Activated gamma-delta T cell treated with anti-CD3 and anti-CD28 coated beads, Interleukin-2, amount 50 U/mL, for 16 hours (primary cell): Measurements from ENCODE around the gene PLA2G1B.
"Not testable (repeated sequence)": the region's sequence is repeated elsewhere in the genome, so short reads cannot be mapped to it uniquely, and the experiment has no call there.

Experiments used
- DNase-seq: peaks from one replicate; pipeline ENCODE4 v3.0.0-alpha.2; 2020; ENCODE audit warnings: low read depth

Gene PLA2G1B

DNA sequence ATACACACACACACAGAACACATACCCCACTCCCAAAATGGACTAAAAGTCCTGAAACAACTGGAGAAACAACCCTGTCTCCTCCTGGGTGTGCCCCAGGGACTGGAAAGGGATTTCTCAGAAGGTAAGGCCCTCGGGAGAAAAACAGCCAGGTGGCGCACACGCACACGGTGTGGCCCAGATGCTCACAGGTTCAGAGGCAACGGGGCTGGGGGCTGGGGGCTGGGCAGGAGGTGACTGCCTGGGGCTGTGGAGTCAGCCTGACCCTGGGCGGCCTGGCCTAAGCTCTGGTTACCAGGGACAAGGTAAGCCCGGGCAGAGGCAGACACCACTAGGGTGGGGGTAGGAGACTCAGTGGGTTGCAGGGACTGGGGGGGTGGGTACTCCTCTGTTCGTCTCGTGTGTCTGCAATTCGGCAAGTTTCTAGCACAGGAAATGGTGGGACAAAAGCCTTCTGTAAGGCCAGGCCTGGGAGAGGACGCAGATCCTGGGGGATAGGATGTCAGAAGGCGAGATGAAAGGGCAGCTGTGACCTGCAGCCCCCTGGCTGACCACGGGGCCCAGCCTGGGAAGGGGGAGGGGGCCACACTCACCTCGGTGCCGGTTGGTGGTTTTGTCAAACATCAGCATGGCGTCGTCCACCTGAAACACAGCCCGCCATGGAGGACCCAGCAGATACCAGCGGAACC, 31.0 kb upstream of the PLA2G1B start:
- DNase-seq = no peak

DNA sequence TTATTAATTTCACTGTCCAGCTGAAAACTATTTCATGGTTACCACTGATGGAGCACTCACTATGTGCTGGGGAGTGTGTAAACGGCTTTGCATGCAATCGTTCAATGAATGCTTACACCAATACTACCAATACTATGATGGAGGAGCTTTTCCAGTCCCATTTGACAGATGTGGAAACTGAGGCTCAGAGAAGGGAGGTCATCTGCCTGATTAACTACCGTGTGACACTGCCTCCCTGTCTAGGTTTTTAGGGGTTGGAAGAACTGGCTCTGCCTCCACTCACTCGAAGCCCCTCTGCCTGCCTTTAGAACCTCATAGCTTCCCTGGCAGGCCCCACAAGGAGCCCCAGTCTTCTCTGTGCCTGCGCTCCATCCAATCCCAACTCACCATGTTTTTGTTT, 29.5 kb upstream of the PLA2G1B start:
- DNase-seq = no peak

DNA sequence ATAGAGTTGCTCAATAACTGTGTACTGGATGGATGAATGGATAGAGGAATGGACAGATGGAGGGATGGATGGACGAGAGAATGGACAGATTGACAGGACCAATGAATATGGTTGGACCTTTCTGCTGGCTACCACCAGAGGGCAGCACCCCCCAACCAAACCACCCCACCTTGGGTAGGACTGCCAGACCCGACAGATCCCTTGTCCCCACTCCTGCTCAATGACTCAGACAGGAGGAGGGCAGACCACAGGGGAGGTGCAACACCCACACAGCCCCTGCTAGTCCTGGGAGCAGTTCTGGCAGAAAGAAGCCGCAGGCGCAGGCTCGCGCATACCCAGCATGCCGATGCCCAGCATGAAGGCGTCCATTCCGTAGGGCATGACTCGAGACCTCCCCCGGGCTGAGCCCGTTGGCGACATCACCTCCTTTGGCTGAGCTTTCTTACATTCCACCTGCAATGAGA, 29.0 kb upstream of the PLA2G1B start:
- DNase-seq = peak; percentile 68

DNA sequence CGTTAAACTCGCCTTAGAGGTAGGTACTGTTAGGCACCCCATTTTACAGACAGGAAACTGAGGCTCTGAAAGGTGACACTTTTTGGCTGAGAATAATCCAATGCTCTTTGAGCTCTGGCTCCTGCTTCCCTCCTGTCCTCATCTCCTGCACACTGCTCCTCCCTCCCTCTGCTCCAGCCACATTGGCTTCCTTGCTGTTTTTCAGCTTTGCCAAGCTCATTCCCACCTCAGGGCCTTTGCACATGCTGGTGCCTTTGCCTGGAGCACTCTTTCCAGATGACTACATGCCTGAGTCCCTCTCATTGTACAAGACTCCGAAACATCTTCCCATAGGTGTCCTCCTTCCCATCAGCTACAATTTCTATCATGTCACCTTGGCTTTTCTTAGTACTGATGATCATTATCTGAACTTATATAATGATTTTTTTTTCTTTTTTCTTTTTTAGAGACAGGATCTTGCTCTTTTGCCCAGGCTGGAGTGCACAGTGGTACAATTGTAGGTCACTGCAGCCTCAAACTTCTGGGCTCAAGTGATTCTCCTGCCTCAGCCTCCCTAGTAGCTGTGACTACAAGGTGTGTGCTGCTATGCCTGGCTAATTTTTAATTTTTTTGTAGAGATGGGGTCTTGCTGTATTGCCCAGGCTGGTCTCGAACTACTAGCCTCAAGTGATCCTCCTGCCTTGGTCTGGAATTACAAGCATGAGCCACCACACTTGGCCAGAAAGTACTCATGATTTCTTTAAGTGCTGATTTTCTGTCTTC, 26.2 kb upstream of the PLA2G1B start:
- no peak for DNase-seq

DNA sequence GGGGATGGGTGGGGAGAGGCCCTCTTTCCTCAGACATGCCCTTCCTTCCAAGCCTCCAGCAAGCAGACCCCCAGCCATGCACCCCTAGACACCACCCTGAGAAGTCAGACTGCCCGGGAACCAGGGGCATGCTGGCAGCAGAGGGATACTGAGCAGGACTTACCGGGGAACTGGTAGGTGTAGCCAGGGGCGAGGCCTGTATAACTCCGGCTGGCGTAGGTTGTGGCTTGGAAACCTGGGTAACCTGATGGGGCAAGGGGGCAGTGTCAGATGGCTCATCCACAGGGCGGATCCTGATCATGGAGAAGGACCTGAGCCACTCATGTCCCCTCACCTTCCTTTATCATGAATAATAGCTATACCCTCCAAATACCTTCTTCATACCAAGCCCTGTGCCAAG, 25.6 kb upstream of the PLA2G1B start:
- DNase-seq = no peak

DNA sequence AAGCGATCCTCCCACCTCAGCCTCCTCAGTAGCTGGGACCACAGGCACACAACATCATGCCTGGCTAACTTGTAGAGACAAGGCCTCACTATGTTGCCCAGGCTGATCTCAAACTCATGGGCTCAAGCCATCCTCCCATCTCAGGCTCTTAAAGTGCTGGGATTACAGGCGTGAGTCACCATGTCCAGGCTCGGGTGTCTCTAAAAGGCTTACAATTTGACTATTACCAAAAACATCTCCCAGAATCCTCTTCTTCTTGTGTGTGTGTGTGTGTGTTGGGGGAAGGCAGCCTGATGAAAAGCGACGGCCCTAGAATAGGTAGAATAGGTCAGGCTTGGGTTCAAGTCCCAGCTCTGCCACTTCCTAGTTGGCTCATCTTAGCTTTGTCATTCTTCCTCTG, 24.5 kb upstream of the PLA2G1B start:
- no peak for DNase-seq

DNA sequence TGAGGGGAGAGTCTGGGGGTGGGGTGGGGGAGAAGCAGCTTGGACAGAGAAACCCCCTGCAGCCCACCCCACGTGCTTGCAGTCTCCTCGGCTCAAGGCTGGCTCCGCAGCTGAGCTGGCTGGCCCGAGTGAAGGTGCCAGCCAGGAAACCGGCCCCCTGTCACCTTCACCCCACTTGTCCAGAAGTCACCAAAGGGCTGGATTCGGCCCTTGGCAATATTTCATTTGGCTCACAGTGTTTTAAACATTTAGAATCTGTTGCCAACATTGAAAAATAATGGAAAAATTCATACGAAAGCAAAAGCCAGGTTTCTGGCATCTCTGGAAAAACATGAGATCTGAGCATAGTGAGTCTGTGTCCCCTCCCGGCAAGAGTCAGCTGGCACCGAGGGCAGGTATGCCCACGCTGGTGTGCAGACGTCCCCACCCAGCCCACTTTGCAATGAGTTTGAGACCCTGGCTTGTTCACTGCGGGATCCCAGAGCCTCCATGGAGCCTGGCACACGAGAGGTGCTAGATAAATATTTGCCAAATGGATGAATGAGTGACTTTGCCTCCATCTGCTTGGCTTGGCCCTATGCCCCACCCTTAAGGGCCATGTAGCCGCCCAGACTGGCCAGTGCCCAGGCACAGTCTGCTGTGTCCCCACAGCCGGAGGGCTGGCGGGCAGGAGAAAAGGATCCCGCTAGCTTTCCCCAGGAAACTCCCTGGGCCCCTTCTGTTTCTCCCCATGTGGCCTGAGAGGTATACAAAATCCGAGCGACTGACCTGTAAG, 23.2 kb upstream of the PLA2G1B start:
- no peak for DNase-seq

DNA sequence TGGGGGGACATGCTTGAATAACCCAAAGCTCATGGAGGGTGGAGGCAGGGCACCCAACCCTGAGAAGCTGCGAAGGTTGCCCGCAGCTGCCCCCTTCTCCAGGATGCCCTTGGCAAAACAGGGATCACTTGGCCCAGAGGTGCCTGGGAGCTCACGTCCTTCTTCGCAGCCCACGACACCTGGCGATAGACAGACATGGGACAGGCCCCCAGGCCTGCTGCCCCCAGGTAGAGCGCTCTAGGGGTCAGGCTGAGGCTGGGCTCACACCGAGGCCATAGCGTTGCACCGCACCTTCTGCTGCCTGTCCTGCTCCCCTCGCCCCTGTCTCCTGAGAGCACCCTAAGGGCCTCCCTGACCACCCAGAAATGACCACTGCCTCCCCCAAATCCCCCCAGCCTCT, 20.2 kb upstream of the PLA2G1B start:
- no peak for DNase-seq

DNA sequence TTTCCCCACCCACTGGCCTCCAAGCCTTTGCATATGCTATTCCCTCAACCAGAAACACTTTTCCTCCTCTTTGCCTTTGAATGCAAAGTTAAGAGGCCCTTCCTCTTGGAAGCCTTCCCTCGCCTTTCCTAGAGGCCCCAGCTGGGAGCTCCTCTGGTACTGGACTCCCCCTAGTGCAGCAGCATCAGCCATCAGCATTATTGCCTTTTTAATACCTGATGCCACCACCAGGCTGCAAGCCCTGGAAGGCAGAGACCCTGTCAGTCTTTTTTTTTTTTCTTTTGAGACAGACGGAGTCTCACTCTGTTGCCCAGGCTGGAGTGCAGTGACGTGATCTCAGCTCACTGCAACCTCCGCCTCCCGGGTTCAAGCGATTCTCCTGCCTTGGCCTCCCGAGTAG, 19.1 kb upstream of the PLA2G1B start:
- no peak for DNase-seq

DNA sequence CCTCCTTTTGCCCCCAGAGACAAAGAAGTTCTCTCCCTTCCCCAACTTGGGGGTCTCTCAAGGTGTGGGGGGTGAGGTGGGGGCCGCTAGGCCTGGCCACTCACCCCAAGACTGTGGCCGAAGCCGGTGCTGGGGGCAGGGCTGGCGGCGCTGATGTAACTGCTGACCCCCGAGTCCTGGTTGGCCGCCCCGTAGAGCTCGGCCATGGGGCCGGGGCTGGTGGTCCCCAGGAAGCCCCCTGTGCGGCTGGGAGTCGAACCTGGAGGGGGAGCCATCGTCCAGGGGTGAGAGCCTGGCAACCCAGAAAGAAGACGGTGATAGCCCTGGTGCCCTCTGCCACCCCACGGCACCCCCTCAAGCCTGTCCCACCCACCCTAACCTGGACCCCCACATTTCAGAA, 18.5 kb upstream of the PLA2G1B start:
- DNase-seq = no peak

DNA sequence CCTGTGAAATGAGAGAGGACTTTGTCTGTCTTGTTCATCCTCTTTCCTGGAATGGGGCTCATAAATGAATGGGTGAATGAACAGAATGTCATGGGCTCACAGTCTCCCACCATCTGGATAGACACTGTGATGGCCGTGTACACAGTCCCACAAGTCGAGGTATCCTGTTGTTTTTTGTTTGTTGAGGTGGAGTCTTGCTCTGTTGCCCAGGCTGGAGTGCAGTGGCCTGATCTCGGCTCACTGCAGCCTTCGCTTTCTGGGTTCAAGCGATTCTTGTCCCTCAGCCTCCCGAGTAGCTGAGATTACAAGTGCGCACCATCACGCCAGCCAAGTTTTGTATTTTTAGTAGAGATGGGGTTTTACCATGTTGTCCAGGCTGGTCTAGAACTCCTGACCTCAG, 16.1 kb upstream of the PLA2G1B start:
- DNase-seq = no peak

DNA sequence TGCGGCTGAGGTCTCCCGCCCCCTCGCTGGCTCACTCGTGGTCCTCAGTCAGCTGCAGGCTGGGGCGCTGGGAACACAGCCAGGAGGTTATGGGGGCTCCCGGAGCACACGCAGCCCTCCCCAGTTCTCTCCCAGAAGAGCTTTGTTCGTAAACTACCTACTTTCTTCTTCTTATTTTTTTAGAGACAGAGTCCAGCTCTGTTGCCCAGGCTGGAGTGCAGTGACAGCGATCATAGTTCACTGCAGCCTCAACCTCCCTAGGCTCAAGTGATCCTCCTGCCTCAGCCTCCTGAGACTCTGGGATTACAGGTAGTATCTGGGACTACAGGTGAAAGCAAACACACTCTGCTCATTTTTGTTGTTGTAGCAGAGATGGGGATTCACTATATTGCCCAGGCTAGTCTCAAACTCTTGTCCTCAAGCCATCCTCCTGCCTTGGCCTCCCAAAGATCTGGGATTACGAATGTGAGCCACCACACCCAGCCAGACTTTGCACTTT, 15.5 kb upstream of the PLA2G1B start:
- no peak for DNase-seq

DNA sequence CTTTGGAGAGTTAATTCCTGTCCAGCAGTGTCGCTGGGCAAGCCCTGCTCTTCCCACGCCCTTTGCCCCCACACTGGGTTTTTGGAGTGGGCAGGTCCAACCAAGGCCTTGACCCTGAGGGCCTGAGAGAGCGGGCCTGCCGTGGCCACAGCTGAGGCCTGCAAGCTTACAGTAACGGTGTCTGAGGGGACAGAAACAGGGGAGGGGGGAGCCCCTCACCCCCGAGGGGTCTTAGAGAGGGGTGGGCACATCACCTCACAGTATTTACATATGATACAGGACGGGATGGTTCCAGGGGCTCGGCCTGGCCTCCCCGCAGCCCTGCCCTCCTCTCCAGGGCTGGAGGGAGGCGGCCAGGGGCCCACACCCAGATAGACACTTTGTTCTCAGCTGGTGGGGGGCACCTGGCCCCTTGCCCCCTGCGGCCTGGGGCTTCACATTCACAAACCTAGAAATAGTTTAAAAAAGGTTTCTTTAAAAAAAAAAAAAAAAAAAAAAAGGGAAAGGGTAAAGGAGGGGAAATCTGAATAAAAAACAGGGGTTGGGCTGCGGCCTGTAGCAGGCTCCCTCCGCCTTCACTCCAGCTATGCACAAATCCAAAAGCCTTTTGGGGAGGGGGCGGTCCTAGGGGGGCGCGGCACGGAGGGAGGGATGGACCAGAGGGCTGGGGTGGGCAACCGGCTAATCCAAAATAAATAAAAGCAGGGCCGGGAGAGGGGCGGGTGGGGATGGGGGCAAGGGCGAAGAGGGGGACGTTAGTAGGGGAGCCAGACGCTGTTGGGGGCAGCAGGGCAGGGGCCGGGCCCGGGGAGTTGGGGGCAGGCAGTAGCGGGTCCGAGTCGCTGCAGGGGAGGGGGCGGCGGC, 14.8 kb upstream of the PLA2G1B start:
- DNase-seq = no peak

DNA sequence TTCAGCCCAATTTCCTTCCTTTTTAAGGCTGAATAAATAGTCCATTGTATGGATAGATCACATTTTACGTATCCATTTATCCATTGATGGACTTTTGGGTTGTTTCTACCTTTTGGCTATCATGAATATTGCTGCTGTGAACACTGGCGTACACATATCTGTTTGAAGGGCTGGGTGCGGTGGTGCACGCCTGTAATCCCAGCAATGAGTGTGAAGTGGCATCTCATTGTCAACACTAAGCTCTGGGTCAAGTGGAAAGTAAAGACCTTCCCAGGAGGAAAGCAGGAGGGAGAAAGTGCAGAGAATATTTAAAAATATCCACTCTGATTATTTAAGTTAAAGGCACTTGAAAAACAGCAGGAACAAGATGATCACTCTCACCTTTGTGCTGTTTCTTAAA, 11.7 kb upstream of the PLA2G1B start:
- no peak for DNase-seq

DNA sequence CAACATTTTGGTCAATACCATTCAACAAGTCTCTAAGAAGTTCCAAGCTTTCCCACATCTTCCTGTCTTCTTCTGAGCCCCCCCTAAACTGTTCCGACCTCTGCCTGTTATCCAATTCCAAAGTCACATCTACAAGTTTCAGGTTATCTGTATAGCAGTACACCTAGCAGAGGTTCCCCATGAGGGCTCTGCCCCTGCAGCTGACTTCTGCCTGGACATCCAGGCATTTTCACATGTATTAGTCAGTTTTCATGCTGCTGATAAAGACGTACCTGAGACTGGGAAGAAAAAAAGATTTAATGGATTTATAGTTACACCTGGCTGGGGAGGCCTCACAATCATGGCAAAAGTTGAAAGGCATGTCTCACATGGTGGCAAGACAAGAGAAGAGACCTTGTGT, 10.2 kb upstream of the PLA2G1B start:
- no peak for DNase-seq

DNA sequence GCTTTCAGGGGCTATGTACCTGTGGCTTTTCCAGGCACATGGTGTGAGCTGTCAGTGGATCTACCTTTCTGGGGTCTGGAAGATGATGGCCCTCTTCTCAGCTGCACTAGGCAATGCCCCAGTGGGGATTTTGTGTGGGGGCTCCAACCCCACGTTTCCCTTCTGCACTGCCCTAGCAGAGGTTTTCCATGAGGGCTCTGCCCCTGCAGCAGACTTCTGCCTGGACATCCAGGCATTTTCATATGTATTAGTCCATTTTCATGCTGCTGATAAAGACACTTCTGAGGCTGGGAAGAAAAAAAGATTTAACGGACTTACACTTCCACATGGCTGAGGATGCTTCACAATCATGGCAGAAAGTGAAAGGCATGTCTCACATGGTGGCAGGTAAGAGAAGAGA, 8.8 kb upstream of the PLA2G1B start:
- not testable (repeated sequence) for DNase-seq

DNA sequence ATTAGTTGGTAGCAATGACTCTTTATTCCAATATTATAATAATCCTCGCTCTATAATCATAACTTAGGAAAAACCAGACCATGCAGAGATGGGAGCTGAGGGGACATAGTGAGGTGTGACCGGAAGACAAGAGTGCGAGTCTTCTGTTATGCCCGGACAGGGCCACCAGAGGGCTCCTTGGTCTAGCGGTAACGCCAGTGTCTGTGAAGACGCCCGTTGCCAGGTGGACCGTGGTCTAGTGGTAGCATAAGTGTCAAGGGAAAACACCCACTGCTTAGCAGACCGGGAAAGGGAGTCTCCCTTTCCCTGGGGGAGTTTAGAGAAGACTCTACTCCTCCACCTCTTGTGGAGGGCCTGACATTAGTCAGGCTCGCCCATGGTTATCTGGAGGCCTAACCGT, 7.9 kb upstream of the PLA2G1B start:
- DNase-seq = not testable (repeated sequence)

DNA sequence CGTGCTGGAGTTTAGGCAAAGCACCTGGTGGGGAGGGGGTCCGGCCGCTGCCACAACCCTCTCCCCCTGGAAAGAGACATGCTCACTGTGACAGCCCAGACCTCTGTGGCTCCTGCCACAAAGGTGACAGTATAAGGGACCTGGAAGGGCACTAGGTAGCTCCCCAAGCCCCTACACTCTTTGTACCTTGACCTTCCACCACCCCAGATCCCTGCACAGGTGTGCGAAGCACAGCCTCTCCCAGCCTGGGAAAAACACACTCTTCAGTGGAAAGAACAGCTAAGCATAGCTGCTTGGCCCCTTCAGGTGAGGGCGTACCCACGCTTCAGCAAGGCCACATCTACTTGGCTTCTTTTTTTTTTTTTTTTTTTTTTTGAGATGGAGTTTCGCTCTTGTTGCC, 4.9 kb upstream of the PLA2G1B start:
- no peak for DNase-seq

DNA sequence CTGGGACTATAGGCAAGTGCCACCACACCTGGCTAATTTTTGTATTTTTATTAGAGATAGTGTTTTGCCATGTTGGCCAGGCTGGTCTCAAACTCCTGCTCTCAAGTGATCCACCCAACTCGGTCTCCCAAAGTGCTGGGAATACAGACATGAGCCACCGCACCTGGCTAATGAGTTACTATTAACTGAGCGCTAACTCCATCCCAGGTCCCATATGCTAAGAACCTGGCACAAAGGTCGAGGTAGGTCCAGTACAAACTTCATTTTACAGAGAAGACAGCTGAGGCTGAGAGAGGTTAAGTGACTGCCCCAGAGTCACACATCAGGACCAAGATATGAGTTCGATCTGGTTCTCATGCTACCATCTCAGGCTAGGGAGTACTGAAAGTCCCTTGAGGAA, 4.5 kb upstream of the PLA2G1B start:
- DNase-seq = no peak

DNA sequence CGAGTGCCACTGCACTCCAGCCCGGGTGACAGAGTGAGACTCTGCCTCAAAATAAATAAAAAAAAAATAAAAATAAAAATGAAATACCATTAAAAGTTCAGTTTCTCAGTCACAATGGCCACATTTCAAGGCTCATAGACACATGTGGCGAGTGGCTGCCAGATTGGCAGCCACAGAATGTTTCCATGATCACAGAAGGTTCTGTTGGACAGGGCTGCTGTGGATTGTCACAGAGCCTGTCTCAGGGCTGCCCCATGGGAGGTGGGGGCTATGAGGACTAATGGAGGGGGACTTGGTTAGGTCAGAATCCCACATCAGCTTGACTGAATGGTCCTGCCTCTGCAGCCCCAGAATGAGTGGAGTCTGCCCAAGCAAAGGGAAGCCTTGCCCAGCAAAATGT, 3.8 kb upstream of the PLA2G1B start:
- DNase-seq = no peak

DNA sequence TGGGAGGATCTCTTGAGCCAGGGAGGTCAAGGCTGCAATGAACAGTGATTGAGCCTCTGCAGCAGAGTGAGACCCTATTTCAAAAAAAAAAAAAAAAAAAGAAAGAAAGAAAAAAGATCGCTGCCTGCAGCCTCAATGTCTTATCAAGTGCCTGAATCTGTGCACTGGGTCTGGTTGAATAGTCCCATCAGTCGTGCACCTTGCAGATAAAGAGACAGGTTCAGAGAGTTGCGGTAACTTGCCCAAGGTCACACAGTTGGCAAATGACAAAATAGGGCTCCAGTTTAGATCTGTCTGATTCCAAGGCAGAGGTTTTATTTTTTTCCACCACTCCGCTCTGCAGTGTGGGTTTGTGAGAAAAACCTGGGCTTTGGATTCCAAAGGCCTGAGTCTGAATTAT, 649 bp upstream of the PLA2G1B start:
- no peak for DNase-seq

DNA sequence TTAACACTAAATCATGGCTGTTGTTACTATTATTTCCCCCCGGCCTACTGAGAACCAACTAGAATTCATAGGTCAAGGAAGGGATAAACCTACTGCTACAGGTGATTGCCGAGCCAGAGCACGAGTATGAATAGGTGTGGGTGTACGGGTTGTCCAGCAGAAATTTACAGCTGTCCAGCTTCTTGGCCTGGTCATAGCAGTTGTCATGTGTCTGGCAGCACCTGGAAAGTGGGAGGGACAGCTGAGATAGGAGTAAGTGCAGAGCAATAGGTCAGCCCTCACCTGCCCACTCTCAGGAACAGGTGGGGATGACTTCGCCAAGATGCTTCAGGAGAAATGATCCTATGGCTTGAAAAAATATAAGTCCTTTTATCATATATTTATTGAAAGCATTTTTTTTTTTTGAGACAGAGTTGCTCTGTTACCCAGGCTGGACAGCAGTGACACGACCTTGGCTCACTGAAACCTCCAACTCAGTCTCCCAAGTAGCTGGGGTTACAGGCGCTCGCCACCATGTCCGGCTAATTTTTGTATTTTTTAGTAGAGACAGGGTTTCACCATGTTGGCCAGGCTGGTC, 2.6 kb downstream of the PLA2G1B start:
- DNase-seq = no peak
